Vagina (tissue), 2 donors: ENCODE measurements around the gene EREG.

ENCODE experiments used
- CTCF ChIP-seq, 3 experiments: fragments of 450-650 bp in 2 of 3; fragments of 200-600 bp in 1 of 3; sonication (generic) in 1 of 3; IDR thresholded peaks; one replicate each; pipeline ENCODE4 v1.5.1; 2017 to 2019; ENCODE audit warnings: antibody characterized with exemption in 3 of 3, mild to moderate bottlenecking in 2 of 3, moderate library complexity in 2 of 3
- POLR2A ChIP-seq, 2 donors: fragments of 450-650 bp; IDR thresholded peaks; one replicate each; pipeline ENCODE4 v1.6.1; 2017; ENCODE audit warnings: antibody characterized with exemption in 2 of 2, mild to moderate bottlenecking in 2 of 2, moderate library complexity in 2 of 2

- TF ChIP-seq POLR2A (IDR thresholded peaks at IDR 0.05) (no peak), CTCF (IDR thresholded peaks at IDR 0.05) (no peak)
Measured at GRCh38 chr4:74322301-74322700, 42.6 kb upstream of the EREG start.
